Measurements from ENCODE around the gene CA5A. TPM values are rescaled to one million over a fixed set of nuclear protein-coding genes. Genes with fewer than 3 reads are reported as not detected.

The CA5A gene
- total and polyA plus RNA-seq, 2 of the 13 experiments (the other 11 are each of a cell fraction or from before 2014, with no cell fraction given) = 66.8 to 106 TPM

- TF ChIP-seq ZNF687 (CRISPR knock-in tag; IDR thresholded peaks at IDR 0.05) = peak; percentile 87
- TF ChIP-seq KLF11 (CRISPR knock-in tag; IDR thresholded peaks at IDR 0.05) = 0 out of 2 replicates have a peak, but pooled peaks have one; percentile 57
- peak; percentile 97 for TF ChIP-seq MXI1 (IDR thresholded peaks at IDR 0.05; ENCODE audit: borderline replicate concordance, low read depth, low read length)
- TF ChIP-seq ZNF607 (CRISPR knock-in tag; IDR thresholded peaks at IDR 0.05; ENCODE audit: borderline replicate concordance) = no peak; the same call in 1 of the 2 replicates
- peak in 1 of 2 experiments; percentile 95; a peak in 2 of 4 replicates for TF ChIP-seq KLF16 (CRISPR knock-in tag; IDR thresholded peaks at IDR 0.05)
- TF ChIP-seq SKIL (CRISPR knock-in tag; IDR thresholded peaks at IDR 0.05; ENCODE audit: borderline replicate concordance) = no peak
- no peak for TF ChIP-seq HNRNPK (IDR thresholded peaks at IDR 0.05; ENCODE audit: low read depth, low read length, poor library complexity, severe bottlenecking)
- TF ChIP-seq USF2 (IDR thresholded peaks at IDR 0.05; ENCODE audit: low read depth, low read length) = no peak
- TF ChIP-seq USF2 (CRISPR knock-in tag; IDR thresholded peaks at IDR 0.05; ENCODE audit: borderline replicate concordance) = no peak
- peak; percentile 6 to 66; a peak in 2 of 4 replicates for TF ChIP-seq EP300 (IDR thresholded peaks at IDR 0.05; ENCODE audit: low read depth in 2 of 2, low read length in 2 of 2)
- TF ChIP-seq EP300 (CRISPR knock-in tag; IDR thresholded peaks at IDR 0.05; ENCODE audit: borderline replicate concordance) = 0 out of 2 replicates have a peak, but pooled peaks have one; percentile 49
- TF ChIP-seq ZBTB7B (CRISPR knock-in tag; IDR thresholded peaks at IDR 0.05) = peak; percentile 98
- TF ChIP-seq ZNF709 (CRISPR knock-in tag; IDR thresholded peaks at IDR 0.05) = peak; percentile 61; the same call in 1 of the 2 replicates
- peak; percentile 86 for TF ChIP-seq ZNF543 (CRISPR knock-in tag; IDR thresholded peaks at IDR 0.05)
- no peak for TF ChIP-seq MAFG (CRISPR knock-in tag; IDR thresholded peaks at IDR 0.05)
- peak; percentile 75 for TF ChIP-seq ZSCAN9 (CRISPR knock-in tag; IDR thresholded peaks at IDR 0.05; ENCODE audit: borderline replicate concordance)
- TF ChIP-seq ZNF33A (CRISPR knock-in tag; IDR thresholded peaks at IDR 0.05; ENCODE audit: borderline replicate concordance) = peak; percentile 85; the same call in 1 of the 2 replicates
- TF ChIP-seq ZNF362 (CRISPR knock-in tag; IDR thresholded peaks at IDR 0.05; ENCODE audit: borderline replicate concordance) = peak; percentile 41; the same call in 1 of the 2 replicates
- TF ChIP-seq FOXJ3 (CRISPR knock-in tag; IDR thresholded peaks at IDR 0.05; ENCODE audit: borderline replicate concordance) = peak; percentile 81; the same call in 1 of the 2 replicates
These were observed 14.6 kb upstream of the CA5A start, which contains the start of gene BANP (continued) for GRCh38 chr16:87950765-87951551.
